MM.1S (cell line): Measurements from ENCODE around the gene SLC25A34.

Experiments used
- CTCF ChIP-seq: fragments of 300-600 bp; sonication (generic); IDR thresholded peaks from 2 replicates; pipeline ENCODE4 v1.5.1; 2016; ENCODE audit warnings: antibody characterized with exemption, low read length, mixed read lengths
- EZH2 ChIP-seq: fragments of 300-600 bp; sonication (generic); optimal IDR thresholded peaks from 2 replicates; pipeline ENCODE3; 2017; ENCODE audit warnings: low read depth, mild to moderate bottlenecking, antibody characterized with exemption, low read length, mixed read lengths

- TF ChIP-seq CTCF (no peak), EZH2 (no peak)
Observed at GRCh38 chr1:15727866-15728534, 8.1 kb upstream of the SLC25A34 start.
